Measurements from ENCODE around the gene TIPRL.

Gene TIPRL

DNA sequence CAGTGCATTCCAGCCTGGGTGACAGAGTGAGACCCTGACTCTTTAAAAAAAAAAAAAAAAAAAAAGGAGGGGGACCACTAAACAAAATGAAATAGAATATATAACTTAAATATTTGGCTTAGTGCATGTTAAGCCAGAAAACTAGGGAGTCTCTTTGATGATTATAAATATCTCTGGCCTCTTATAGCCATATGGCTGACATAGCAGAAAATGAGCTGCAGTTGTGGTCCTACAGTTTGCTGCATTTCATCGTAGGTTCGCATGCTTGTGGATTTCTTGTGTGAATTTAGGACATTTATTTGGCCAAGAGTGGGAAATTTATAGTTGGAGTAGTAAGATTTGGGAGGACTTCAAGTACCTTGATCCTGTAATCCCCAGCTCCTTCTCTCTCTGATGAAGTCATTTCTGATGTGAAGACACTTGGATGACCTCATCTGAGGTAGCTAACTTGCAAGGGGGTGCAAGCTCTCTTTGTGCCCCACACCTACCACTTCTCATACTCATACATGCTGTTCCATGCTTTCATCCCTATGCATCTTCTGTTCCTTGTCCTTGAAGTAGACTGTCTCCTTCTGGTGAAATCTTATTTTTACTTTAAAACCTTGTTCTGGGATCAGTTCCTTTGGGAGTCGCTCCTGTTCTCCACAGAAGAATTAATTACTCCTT lies 6.4 kb upstream of the TIPRL start:
- no peaks in the 10 kb centered on the region for H3K36me3 ChIP-seq (replicated peaks in 1 of 2; ENCODE audit: control insufficient read depth in 2 of 2, insufficient read depth in 2 of 2, low read length in 2 of 2)

DNA sequence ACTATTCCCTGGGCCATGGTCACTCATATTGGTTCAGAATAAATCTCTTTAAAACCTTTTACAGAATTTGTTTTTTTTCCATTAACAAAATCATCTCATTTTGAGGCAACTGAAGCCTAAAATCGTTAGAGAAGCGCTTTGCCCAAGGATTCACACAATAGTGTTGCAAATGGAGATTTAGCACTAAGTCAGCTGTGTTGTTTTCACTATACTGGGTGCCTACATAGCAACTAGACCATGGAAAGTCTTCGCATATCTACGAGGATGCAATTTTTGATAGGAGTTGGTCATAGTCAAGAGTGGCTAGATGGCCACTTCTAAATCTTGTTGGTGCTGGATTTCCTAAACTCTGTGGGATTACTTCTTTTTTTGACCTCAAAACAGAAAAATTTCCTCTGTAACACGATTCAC lies 530 bp upstream of the TIPRL start:
- no peak overlapping the region for H3K23ac ChIP-seq (ENCODE audit: low read depth, low read length, poor library complexity)
- H4K91ac ChIP-seq (ENCODE audit: low read depth, low read length, poor library complexity): no peak overlapping the region
- H3K4ac ChIP-seq (ENCODE audit: low read length): no peak overlapping the region
- H3K4me1 ChIP-seq (ENCODE audit: control insufficient read depth in 2 of 2, insufficient read depth in 1 of 2, low read depth in 1 of 2, low read length in 2 of 2): peaks cover 3 to 5% of the 10 kb centered on the region in 2 donors
- no peaks in the 10 kb centered on the region for H3K36me3 ChIP-seq (replicated peaks in 1 of 2; ENCODE audit: control insufficient read depth in 2 of 2, insufficient read depth in 2 of 2, low read length in 2 of 2)
- H2AK5ac ChIP-seq (ENCODE audit: low read depth, low read length): no peak overlapping the region
- H4K8ac ChIP-seq (ENCODE audit: low read depth, low read length): no peak overlapping the region
- H2BK15ac ChIP-seq (ENCODE audit: low read length): no peak overlapping the region
- no peaks in the 10 kb centered on the region for H3K27me3 ChIP-seq (ENCODE audit: control insufficient read depth in 3 of 3, insufficient read depth in 3 of 3, low read depth in 1 of 3, low read length in 3 of 3)
- no peak overlapping the region for H3K4me2 ChIP-seq (ENCODE audit: insufficient read depth, low read length, poor library complexity, severe bottlenecking)
- H3K9me3 ChIP-seq (replicated peaks in 1 of 2; ENCODE audit: control insufficient read depth in 2 of 2, insufficient read depth in 1 of 2, low read depth in 1 of 2, low read length in 2 of 2): no peaks in the 10 kb centered on the region
- no peak for DNase-seq (ENCODE audit: low spot score)
- no peaks in the 10 kb centered on the region for H3K79me1 ChIP-seq (ENCODE audit: low read depth, low read length)
- H3K27ac ChIP-seq (replicated peaks; ENCODE audit: low read length): peak overlapping the region; percentile 51
- no peak overlapping the region for H3K9ac ChIP-seq (ENCODE audit: low read depth, low read length, poor library complexity)
- H2BK12ac ChIP-seq (ENCODE audit: low read length): no peak overlapping the region
- H2BK5ac ChIP-seq (ENCODE audit: low read length): no peak overlapping the region
- H2AFZ ChIP-seq (ENCODE audit: low read length): peak overlapping the region; percentile 96
- no CpG with 5 or more reads among the region's 5 CpGs for WGBS, 2 donors (ENCODE audit: extremely low coverage in 2 of 2, insufficient read length in 2 of 2, insufficient replicate concordance in 1 of 2)
- no peak overlapping the region for H2BK120ac ChIP-seq (ENCODE audit: low read depth, low read length)
- H3K14ac ChIP-seq (ENCODE audit: low read length): no peak overlapping the region
- H3K4me3 ChIP-seq (ENCODE audit: low read length in 2 of 2): peak overlapping the region in 1 of 2 donors; percentile 87
- no peak overlapping the region for H3K18ac ChIP-seq (ENCODE audit: low read length)

More for the DNA sequence above, 6.4 kb upstream of the TIPRL start:
- Histone ChIP-seq H3K79me1 (ENCODE audit: low read depth, low read length) (no peaks in the 10 kb centered on the region), H2AFZ (ENCODE audit: low read length) (no peak overlapping the region), H3K9me3 (replicated peaks in 1 of 2; ENCODE audit: control insufficient read depth in 2 of 2, insufficient read depth in 1 of 2, low read depth in 1 of 2, low read length in 2 of 2) (peaks cover 0 to 2% of the 10 kb centered on the region in 2 donors), H3K14ac (ENCODE audit: low read length) (no peak overlapping the region), H3K9ac (ENCODE audit: low read depth, low read length, poor library complexity) (no peak overlapping the region), H3K18ac (ENCODE audit: low read length) (no peak overlapping the region), H2BK12ac (ENCODE audit: low read length) (no peak overlapping the region), H2AK5ac (ENCODE audit: low read depth, low read length) (no peak overlapping the region), H2BK5ac (ENCODE audit: low read length) (no peak overlapping the region), H3K27me3 (ENCODE audit: control insufficient read depth in 3 of 3, insufficient read depth in 3 of 3, low read depth in 1 of 3, low read length in 3 of 3) (no peaks in the 10 kb centered on the region), H4K8ac (ENCODE audit: low read depth, low read length) (no peak overlapping the region), H2BK120ac (ENCODE audit: low read depth, low read length) (no peak overlapping the region), H3K4ac (ENCODE audit: low read length) (no peak overlapping the region), H3K4me2 (ENCODE audit: insufficient read depth, low read length, poor library complexity, severe bottlenecking) (no peak overlapping the region), H3K27ac (replicated peaks; ENCODE audit: low read length) (no peak overlapping the region), H2BK15ac (ENCODE audit: low read length) (no peak overlapping the region), H3K4me3 (ENCODE audit: low read length in 2 of 2) (no peak overlapping the region), H3K23ac (ENCODE audit: low read depth, low read length, poor library complexity) (no peak overlapping the region), H3K4me1 (ENCODE audit: control insufficient read depth in 2 of 2, insufficient read depth in 1 of 2, low read depth in 1 of 2, low read length in 2 of 2) (no peaks in the 10 kb centered on the region), H4K91ac (ENCODE audit: low read depth, low read length, poor library complexity) (no peak overlapping the region)
- DNase-seq (ENCODE audit: low spot score): no peak
- no CpG with 5 or more reads among the region's 3 CpGs for WGBS, 2 donors (ENCODE audit: extremely low coverage in 2 of 2, insufficient read length in 2 of 2, insufficient replicate concordance in 1 of 2)

- peak overlapping the region; percentile 90 for H3K27ac ChIP-seq (replicated peaks; ENCODE audit: low read length)
Measured at GRCh38 chr1:168179438-168180147, 831 bp downstream of the TIPRL start.

GRCh38 chr1:168180148-168180524 lies 1.4 kb downstream of the TIPRL start:
- DNase-seq (ENCODE audit: low spot score): no peak
- H3K27me3 ChIP-seq (ENCODE audit: control insufficient read depth in 3 of 3, insufficient read depth in 3 of 3, low read depth in 1 of 3, low read length in 3 of 3): no peaks in the 10 kb centered on the region
- H3K27ac ChIP-seq (replicated peaks; ENCODE audit: low read length): no peak overlapping the region
- peaks cover 3 to 5% of the 10 kb centered on the region in 2 donors for H3K4me1 ChIP-seq (ENCODE audit: control insufficient read depth in 2 of 2, insufficient read depth in 1 of 2, low read depth in 1 of 2, low read length in 2 of 2)
- H3K14ac ChIP-seq (ENCODE audit: low read length): no peak overlapping the region
- H3K4me2 ChIP-seq (ENCODE audit: insufficient read depth, low read length, poor library complexity, severe bottlenecking): peak overlapping the region; percentile 71
- H3K4ac ChIP-seq (ENCODE audit: low read length): no peak overlapping the region
- H3K23ac ChIP-seq (ENCODE audit: low read depth, low read length, poor library complexity): no peak overlapping the region
- no peak overlapping the region for H2BK120ac ChIP-seq (ENCODE audit: low read depth, low read length)
- H3K9me3 ChIP-seq (replicated peaks in 1 of 2; ENCODE audit: control insufficient read depth in 2 of 2, insufficient read depth in 1 of 2, low read depth in 1 of 2, low read length in 2 of 2): no peaks in the 10 kb centered on the region
- no peak overlapping the region for H4K8ac ChIP-seq (ENCODE audit: low read depth, low read length)
- H2BK15ac ChIP-seq (ENCODE audit: low read length): no peak overlapping the region
- no peaks in the 10 kb centered on the region for H3K79me1 ChIP-seq (ENCODE audit: low read depth, low read length)
- peaks cover 0 to 11% of the 10 kb centered on the region in 2 donors for H3K36me3 ChIP-seq (replicated peaks in 1 of 2; ENCODE audit: control insufficient read depth in 2 of 2, insufficient read depth in 2 of 2, low read length in 2 of 2)
- H3K9ac ChIP-seq (ENCODE audit: low read depth, low read length, poor library complexity): no peak overlapping the region
- no peak overlapping the region for H4K91ac ChIP-seq (ENCODE audit: low read depth, low read length, poor library complexity)
- peak overlapping the region in 1 of 2 donors; percentile 87 for H3K4me3 ChIP-seq (ENCODE audit: low read length in 2 of 2)
- peak overlapping the region; percentile 96 for H2AFZ ChIP-seq (ENCODE audit: low read length)
- no peak overlapping the region for H2BK5ac ChIP-seq (ENCODE audit: low read length)
- H2AK5ac ChIP-seq (ENCODE audit: low read depth, low read length): no peak overlapping the region
- WGBS, 2 donors (ENCODE audit: extremely low coverage in 2 of 2, insufficient read length in 2 of 2, insufficient replicate concordance in 1 of 2): no CpG with 5 or more reads among the region's 2 CpGs
- H3K18ac ChIP-seq (ENCODE audit: low read length): no peak overlapping the region
- no peak overlapping the region for H2BK12ac ChIP-seq (ENCODE audit: low read length)

More at GRCh38 chr1:168179438-168180147, 831 bp downstream of the TIPRL start:
- Histone ChIP-seq H3K79me1 (ENCODE audit: low read depth, low read length) (no peaks in the 10 kb centered on the region), H3K4me2 (ENCODE audit: insufficient read depth, low read length, poor library complexity, severe bottlenecking) (peak overlapping the region; percentile 71), H2BK15ac (ENCODE audit: low read length) (no peak overlapping the region), H3K36me3 (replicated peaks in 1 of 2; ENCODE audit: control insufficient read depth in 2 of 2, insufficient read depth in 2 of 2, low read length in 2 of 2) (peaks cover 0 to 10% of the 10 kb centered on the region in 2 donors), H3K4me1 (ENCODE audit: control insufficient read depth in 2 of 2, insufficient read depth in 1 of 2, low read depth in 1 of 2, low read length in 2 of 2) (peaks cover 3 to 5% of the 10 kb centered on the region in 2 donors), H2BK12ac (ENCODE audit: low read length) (no peak overlapping the region), H3K9ac (ENCODE audit: low read depth, low read length, poor library complexity) (peak overlapping the region; percentile 92), H3K4me3 (ENCODE audit: low read length in 2 of 2) (peak overlapping the region; percentile 87 to 94), H3K23ac (ENCODE audit: low read depth, low read length, poor library complexity) (no peak overlapping the region), H3K9me3 (replicated peaks in 1 of 2; ENCODE audit: control insufficient read depth in 2 of 2, insufficient read depth in 1 of 2, low read depth in 1 of 2, low read length in 2 of 2) (no peaks in the 10 kb centered on the region), H3K18ac (ENCODE audit: low read length) (no peak overlapping the region), H4K91ac (ENCODE audit: low read depth, low read length, poor library complexity) (no peak overlapping the region), H2BK120ac (ENCODE audit: low read depth, low read length) (no peak overlapping the region), H3K14ac (ENCODE audit: low read length) (no peak overlapping the region), H3K27me3 (ENCODE audit: control insufficient read depth in 3 of 3, insufficient read depth in 3 of 3, low read depth in 1 of 3, low read length in 3 of 3) (no peaks in the 10 kb centered on the region), H2AK5ac (ENCODE audit: low read depth, low read length) (no peak overlapping the region), H4K8ac (ENCODE audit: low read depth, low read length) (no peak overlapping the region), H2AFZ (ENCODE audit: low read length) (peak overlapping the region; percentile 96), H3K4ac (ENCODE audit: low read length) (no peak overlapping the region), H2BK5ac (ENCODE audit: low read length) (no peak overlapping the region)
- DNase-seq (ENCODE audit: low spot score): no peak
- no CpG with 5 or more reads among the region's 20 CpGs for WGBS, 2 donors (ENCODE audit: extremely low coverage in 2 of 2, insufficient read length in 2 of 2, insufficient replicate concordance in 1 of 2)

All from neuronal stem cell (in vitro differentiated cells).